Measurements from ENCODE around the gene CASP5. TPM values are rescaled to one million over a fixed set of nuclear protein-coding genes. Genes with fewer than 3 reads are reported as not detected.

Gene CASP5
- polyA plus RNA-seq, 3 donors = 2.3 to 6.4 (median 4.4) TPM

- Histone ChIP-seq H3K9ac (ENCODE audit: insufficient read depth, low read length, poor library complexity, severe bottlenecking) (no peak overlapping the region), H3K4me1 (ENCODE audit: control insufficient read depth in 1 of 2, insufficient read depth in 2 of 2, low read length in 2 of 2) (peaks cover 16 to 24% of the 10 kb centered on the region in 2 donors), H3K36me3 (replicated peaks in 1 of 2; ENCODE audit: control insufficient read depth in 1 of 2, insufficient read depth in 2 of 2, low read length in 2 of 2) (no peaks in the 10 kb centered on the region), H3K4me3 (replicated peaks in 1 of 3; ENCODE audit: low read depth in 2 of 3, low read length in 3 of 3) (no peak overlapping the region), H3K79me2 (ENCODE audit: insufficient read depth, low read length) (peaks cover 13% of the 10 kb centered on the region), H3K27ac (ENCODE audit: low read depth in 1 of 2, low read length in 2 of 2) (no peak overlapping the region), H2AFZ (ENCODE audit: insufficient read depth, low read depth, low read length, poor library complexity, severe bottlenecking) (no peak overlapping the region), H3K4me2 (replicated peaks; ENCODE audit: extremely low read depth, low read length, poor library complexity, severe bottlenecking) (no peak overlapping the region), H3K27me3 (ENCODE audit: control insufficient read depth in 2 of 2, insufficient read depth in 2 of 2, low read length in 2 of 2) (no peaks in the 10 kb centered on the region), H3K9me3 (replicated peaks in 1 of 2; ENCODE audit: control insufficient read depth in 1 of 2, insufficient read depth in 1 of 2, low read length in 2 of 2) (no peaks in the 10 kb centered on the region), H4K20me1 (ENCODE audit: insufficient read depth, low read length) (no peaks in the 10 kb centered on the region)
- Mint-ChIP-seq H3K27me3 (ENCODE audit: low read depth in 3 of 3) (peaks cover 0 to 2% (median 0%) of the 10 kb centered on the region in 3 donors), H3K9me3 (peaks cover 0 to 2% (median 0%) of the 10 kb centered on the region in 7 donors), H3K4me3 (no peak overlapping the region), H3K27ac (no peak overlapping the region), H3K4me1 (peaks cover 18% of the 10 kb centered on the region), H3K36me3 (peaks cover 0 to 1% of the 10 kb centered on the region in 2 donors)
- WGBS (ENCODE audit: insufficient coverage) = no CpG with 5 or more reads among the region's 1 CpG
- DNase-seq = no peak
- intact Hi-C loops (cut with micrococcal nuclease) = loop anchor here in 1 of 2 donors (10.0 kb wide), 1 partner anchor 125 kb away; no protein-coding TSS in a partner anchor
- no peak for TF ChIP-seq CTCF (IDR thresholded peaks at IDR 0.05)
These were observed 26.5 kb upstream of the CASP5 start for GRCh38 chr11:105049481-105049880.

GRCh38 chr11:105046898-105047579 is 24.1 kb upstream of the CASP5 start:
- Mint-ChIP-seq H3K4me3 (no peak overlapping the region), H3K9me3 (peaks cover 0 to 2% (median 0%) of the 10 kb centered on the region in 7 donors), H3K27ac (peak overlapping the region in 6 of 7 donors; percentile 16 to 72 (median 55)), H3K27me3 (ENCODE audit: low read depth in 3 of 3) (no peaks in the 10 kb centered on the region), H3K36me3 (peaks cover 17% of the 10 kb centered on the region in 2 donors), H3K4me1 (peaks cover 31% of the 10 kb centered on the region)
- Histone ChIP-seq H3K79me2 (ENCODE audit: insufficient read depth, low read length) (peaks cover 38% of the 10 kb centered on the region), H3K9ac (ENCODE audit: insufficient read depth, low read length, poor library complexity, severe bottlenecking) (no peak overlapping the region), H3K4me1 (ENCODE audit: control insufficient read depth in 1 of 2, insufficient read depth in 2 of 2, low read length in 2 of 2) (peaks cover 22 to 41% of the 10 kb centered on the region in 2 donors), H3K9me3 (replicated peaks in 1 of 2; ENCODE audit: control insufficient read depth in 1 of 2, insufficient read depth in 1 of 2, low read length in 2 of 2) (no peaks in the 10 kb centered on the region), H4K20me1 (ENCODE audit: insufficient read depth, low read length) (peaks cover 7% of the 10 kb centered on the region), H3K4me3 (replicated peaks in 1 of 3; ENCODE audit: low read depth in 2 of 3, low read length in 3 of 3) (no peak overlapping the region), H2AFZ (ENCODE audit: insufficient read depth, low read depth, low read length, poor library complexity, severe bottlenecking) (no peak overlapping the region), H3K36me3 (replicated peaks in 1 of 2; ENCODE audit: control insufficient read depth in 1 of 2, insufficient read depth in 2 of 2, low read length in 2 of 2) (peaks cover 3 to 7% of the 10 kb centered on the region in 2 donors), H3K27ac (ENCODE audit: low read depth in 1 of 2, low read length in 2 of 2) (peak overlapping the region in 1 of 2 donors; percentile 68), H3K4me2 (replicated peaks; ENCODE audit: extremely low read depth, low read length, poor library complexity, severe bottlenecking) (peak overlapping the region; percentile 15), H3K27me3 (ENCODE audit: control insufficient read depth in 2 of 2, insufficient read depth in 2 of 2, low read length in 2 of 2) (no peaks in the 10 kb centered on the region)
- intact Hi-C loops (cut with micrococcal nuclease) = loop anchor here in 1 of 2 donors (10.0 kb wide), 1 partner anchor 128 kb away; no protein-coding TSS in a partner anchor
- 93% methylated on average over 3 of the region's 8 CpGs for WGBS (ENCODE audit: insufficient coverage)
- no peak for TF ChIP-seq CTCF (IDR thresholded peaks at IDR 0.05)
- peak; percentile 35 to 68 (median 37) for DNase-seq

Measured in CD14-positive monocyte (primary cell).